ENCODE results near the gene ANKS6.

The ANKS6 gene

GRCh38 chr9:98738741-98739140, 57.6 kb downstream of the ANKS6 start:
- no peak for DNase-seq (ENCODE audit: low read depth)

- DNase-seq (ENCODE audit: low read depth): no peak
These were observed 60.1 kb downstream of the ANKS6 start for GRCh38 chr9:98736226-98736625.

- DNase-seq (ENCODE audit: low read depth): no peak
These were observed 63.6 kb downstream of the ANKS6 start for GRCh38 chr9:98732801-98733200.

- no peak for DNase-seq (ENCODE audit: low read depth)
These were observed 64.3 kb downstream of the ANKS6 start for GRCh38 chr9:98732091-98732490.

- DNase-seq (ENCODE audit: low read depth): no peak
These were observed 65.5 kb downstream of the ANKS6 start for GRCh38 chr9:98730871-98731270.

- DNase-seq (ENCODE audit: low read depth): no peak
These were observed 67.9 kb downstream of the ANKS6 start for GRCh38 chr9:98728500-98728899.

GRCh38 chr9:98727428-98727827, 68.9 kb downstream of the ANKS6 start:
- DNase-seq (ENCODE audit: low read depth): no peak

- no peak for DNase-seq (ENCODE audit: low read depth)
These were observed 69.6 kb downstream of the ANKS6 start for GRCh38 chr9:98726735-98727134.

GRCh38 chr9:98724810-98725530, 71.4 kb downstream of the ANKS6 start:
- DNase-seq (ENCODE audit: low read depth): no peak

- no peak for DNase-seq (ENCODE audit: low read depth)
These were observed 74.7 kb downstream of the ANKS6 start for GRCh38 chr9:98721643-98722042.

GRCh38 chr9:98720402-98720801, 76.0 kb downstream of the ANKS6 start:
- DNase-seq (ENCODE audit: low read depth): no peak

- DNase-seq (ENCODE audit: low read depth): no peak
These were observed 77.3 kb downstream of the ANKS6 start for GRCh38 chr9:98719055-98719454.

GRCh38 chr9:98714833-98715232, 81.5 kb downstream of the ANKS6 start:
- no peak for DNase-seq (ENCODE audit: low read depth)

- DNase-seq (ENCODE audit: low read depth): no peak
These were observed 83.4 kb downstream of the ANKS6 start for GRCh38 chr9:98712987-98713386.

- DNase-seq (ENCODE audit: low read depth): no peak
These were observed 86.1 kb downstream of the ANKS6 start for GRCh38 chr9:98709968-98710965.

GRCh38 chr9:98708933-98709911, 87.1 kb downstream of the ANKS6 start, which contains the start of gene GABBR2:
Gene GABBR2 (minus strand): TSS chr9:98708935. CDS start chr9:98708737, 198 bp downstream.
- DNase-seq (ENCODE audit: low read depth): no peak

- no peak for DNase-seq (ENCODE audit: low read depth)
These were observed 88.0 kb downstream of the ANKS6 start for GRCh38 chr9:98708103-98708932.

- DNase-seq (ENCODE audit: low read depth): no peak
These were observed 88.9 kb downstream of the ANKS6 start for GRCh38 chr9:98707166-98708102.

- no peak for DNase-seq (ENCODE audit: low read depth)
These were observed 89.6 kb downstream of the ANKS6 start for GRCh38 chr9:98706651-98707165.

All from activated T-cell treated with anti-CD3 and anti-CD28 coated beads for 1 hour (primary cell).